ENCODE data around the gene YPEL1. TPM values are rescaled to one million over a fixed set of nuclear protein-coding genes. Genes with fewer than 3 reads are reported as not detected.

YPEL1 gene
- total RNA-seq, 2 donors from 2014 or later, result 2.2 to 2.9 TPM

- Histone ChIP-seq H3K4me1 (no peaks in the 10 kb centered on the region), H3K9ac (ENCODE audit: low read depth in 2 of 2, low read length in 2 of 2) (no peak overlapping the region), H3K36me3 (peaks cover 3% of the 10 kb centered on the region), H3K4me3 (no peak overlapping the region), H3K27ac (no peak overlapping the region), H3K9me3 (no peaks in the 10 kb centered on the region), H3K27me3 (no peaks in the 10 kb centered on the region)
- TF ChIP-seq, protein P1, sequence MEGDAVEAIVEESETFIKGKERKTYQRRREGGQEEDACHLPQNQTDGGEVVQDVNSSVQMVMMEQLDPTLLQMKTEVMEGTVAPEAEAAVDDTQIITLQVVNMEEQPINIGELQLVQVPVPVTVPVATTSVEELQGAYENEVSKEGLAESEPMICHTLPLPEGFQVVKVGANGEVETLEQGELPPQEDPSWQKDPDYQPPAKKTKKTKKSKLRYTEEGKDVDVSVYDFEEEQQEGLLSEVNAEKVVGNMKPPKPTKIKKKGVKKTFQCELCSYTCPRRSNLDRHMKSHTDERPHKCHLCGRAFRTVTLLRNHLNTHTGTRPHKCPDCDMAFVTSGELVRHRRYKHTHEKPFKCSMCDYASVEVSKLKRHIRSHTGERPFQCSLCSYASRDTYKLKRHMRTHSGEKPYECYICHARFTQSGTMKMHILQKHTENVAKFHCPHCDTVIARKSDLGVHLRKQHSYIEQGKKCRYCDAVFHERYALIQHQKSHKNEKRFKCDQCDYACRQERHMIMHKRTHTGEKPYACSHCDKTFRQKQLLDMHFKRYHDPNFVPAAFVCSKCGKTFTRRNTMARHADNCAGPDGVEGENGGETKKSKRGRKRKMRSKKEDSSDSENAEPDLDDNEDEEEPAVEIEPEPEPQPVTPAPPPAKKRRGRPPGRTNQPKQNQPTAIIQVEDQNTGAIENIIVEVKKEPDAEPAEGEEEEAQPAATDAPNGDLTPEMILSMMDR (IDR thresholded peaks at IDR 0.05), result no peak
- intact Hi-C loops (cut with DNase I), result no loop called here
- no peak for DNase-seq
Observed at GRCh38 chr22:21702700-21703683, 32.6 kb downstream of the YPEL1 start.

GRCh38 chr22:21702094-21702493, 33.5 kb downstream of the YPEL1 start:
- H3K4me3 ChIP-seq, result no peak overlapping the region
- no peak overlapping the region for H3K27ac ChIP-seq
- TF ChIP-seq, protein P1 (IDR thresholded peaks at IDR 0.05), result no peak
- H3K4me1 ChIP-seq, result no peaks in the 10 kb centered on the region
- no peaks in the 10 kb centered on the region for H3K27me3 ChIP-seq
- no peak overlapping the region for H3K9ac ChIP-seq (ENCODE audit: low read depth in 2 of 2, low read length in 2 of 2)
- H3K9me3 ChIP-seq, result no peaks in the 10 kb centered on the region
- intact Hi-C loops (cut with DNase I), result no loop called here
- peaks cover 3% of the 10 kb centered on the region for H3K36me3 ChIP-seq
- DNase-seq, result no peak

GRCh38 chr22:21701384-21701971, 34.1 kb downstream of the YPEL1 start:
- no peaks in the 10 kb centered on the region for H3K27me3 ChIP-seq
- H3K27ac ChIP-seq, result no peak overlapping the region
- no peak overlapping the region for H3K9ac ChIP-seq (ENCODE audit: low read depth in 2 of 2, low read length in 2 of 2)
- TF ChIP-seq, protein P1 (IDR thresholded peaks at IDR 0.05), result no peak
- peaks cover 3% of the 10 kb centered on the region for H3K36me3 ChIP-seq
- H3K4me1 ChIP-seq, result no peaks in the 10 kb centered on the region
- intact Hi-C loops (cut with DNase I), result no loop called here
- no peaks in the 10 kb centered on the region for H3K9me3 ChIP-seq
- H3K4me3 ChIP-seq, result no peak overlapping the region
- no peak for DNase-seq

DNA sequence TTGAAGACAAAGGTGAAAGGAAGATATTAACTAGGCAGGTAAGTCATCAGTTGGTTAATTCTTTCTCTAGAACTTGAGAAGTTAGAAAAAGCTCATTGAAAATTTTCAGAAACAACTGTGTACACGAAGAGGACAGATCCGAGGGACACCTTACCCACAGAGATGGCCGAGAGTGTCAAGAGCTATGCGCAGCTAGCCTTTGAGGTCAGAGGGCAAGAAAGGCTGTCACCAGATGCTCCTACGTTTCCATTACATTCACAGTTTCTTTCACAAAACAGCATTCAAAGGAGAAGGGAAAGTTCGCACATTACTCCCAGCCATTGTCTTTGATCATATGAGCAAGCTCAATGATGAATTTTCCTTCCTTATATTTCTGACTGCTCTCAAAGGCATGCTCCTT, 34.8 kb downstream of the YPEL1 start:
- Histone ChIP-seq H3K9ac (ENCODE audit: low read depth in 2 of 2, low read length in 2 of 2) (no peak overlapping the region), H3K4me3 (no peak overlapping the region), H3K4me1 (no peaks in the 10 kb centered on the region), H3K27ac (no peak overlapping the region), H3K36me3 (peaks cover 3% of the 10 kb centered on the region), H3K9me3 (no peaks in the 10 kb centered on the region), H3K27me3 (no peaks in the 10 kb centered on the region)
- TF ChIP-seq, protein P1 (IDR thresholded peaks at IDR 0.05), result no peak
- no peak for DNase-seq
- intact Hi-C loops (cut with DNase I), result no loop called here

DNA sequence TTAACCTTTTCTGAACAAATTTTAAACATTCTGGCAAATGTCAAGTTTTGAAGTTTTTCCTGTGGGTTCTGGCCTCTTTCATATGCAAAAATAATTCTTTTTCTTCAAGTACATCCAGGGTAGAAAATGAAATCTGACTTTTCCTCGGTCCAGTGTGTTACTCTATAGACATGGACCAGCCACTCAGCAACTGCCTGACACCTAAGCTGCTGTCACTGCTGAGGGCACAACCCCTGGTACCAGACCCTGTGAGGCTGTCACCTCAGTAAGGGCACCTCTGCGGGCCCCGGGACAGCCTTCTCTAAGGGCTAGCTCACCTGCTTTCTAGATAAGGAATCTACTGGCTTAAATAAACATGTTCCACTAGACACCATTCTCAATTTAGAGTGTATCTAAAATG, 36.0 kb downstream of the YPEL1 start:
- Histone ChIP-seq H3K36me3 (peaks cover 3% of the 10 kb centered on the region), H3K9me3 (no peaks in the 10 kb centered on the region), H3K9ac (ENCODE audit: low read depth in 2 of 2, low read length in 2 of 2) (no peak overlapping the region), H3K4me1 (no peaks in the 10 kb centered on the region), H3K4me3 (no peak overlapping the region), H3K27me3 (no peaks in the 10 kb centered on the region), H3K27ac (no peak overlapping the region)
- no peak for DNase-seq
- intact Hi-C loops (cut with DNase I), result no loop called here
- TF ChIP-seq, protein P1 (IDR thresholded peaks at IDR 0.05), result no peak
